Mesendoderm (in vitro differentiated cells): ENCODE measurements around the gene ATP6V1G3.
"Not testable (repeated sequence)": the region's sequence is repeated elsewhere in the genome, so short reads cannot be mapped to it uniquely, and the experiment has no call there.

Source experiments
- DNase-seq: peaks from one replicate; pipeline ENCODE4 v3.0.0; 2013
- H2AK5ac ChIP-seq: 2 replicates; pipeline ENCODE4 v1.6.1; 2013; ENCODE audit warnings: low read length, inconsistent platforms
- H2BK120ac ChIP-seq: 2 replicates; pipeline ENCODE4 v1.6.1; 2013; ENCODE audit warnings: low read depth, mild to moderate bottlenecking, low read length, moderate library complexity, mixed read lengths
- H2BK15ac ChIP-seq: replicated peaks from 2 replicates; pipeline ENCODE4 v1.6.1; 2013; ENCODE audit warnings: low read depth, mild to moderate bottlenecking, moderate library complexity
- H2BK5ac ChIP-seq: 2 replicates; pipeline ENCODE4 v1.6.1; 2013; ENCODE audit warnings: low read length, inconsistent platforms
- H3K18ac ChIP-seq: 2 replicates; pipeline ENCODE4 v1.6.1; 2013; ENCODE audit warnings: mild to moderate bottlenecking, low read length, mixed read lengths
- H3K23ac ChIP-seq: one replicate; pipeline ENCODE4 v1.6.1; 2013; ENCODE audit warnings: low read length
- H3K27ac ChIP-seq: 2 replicates; pipeline ENCODE4 v1.5.1; 2013; ENCODE audit warnings: low read depth, mild to moderate bottlenecking, inconsistent platforms, low read length, moderate library complexity
- H3K27me3 ChIP-seq: 2 replicates; pipeline ENCODE4 v1.6.1; 2013; ENCODE audit warnings: low read length, control low read depth, mild to moderate bottlenecking, inconsistent platforms; ENCODE audit not compliant: insufficient read depth, poor library complexity
- H3K36me3 ChIP-seq: 2 replicates; pipeline ENCODE4 v1.6.1; 2013; ENCODE audit warnings: low read length, inconsistent platforms; ENCODE audit not compliant: control insufficient read depth, insufficient read depth
- H3K4ac ChIP-seq: one replicate; pipeline ENCODE4 v1.6.1; 2013; ENCODE audit warnings: low read depth, mild to moderate bottlenecking, low read length, moderate library complexity
- H3K4me1 ChIP-seq: 2 replicates; pipeline ENCODE4 v1.6.1; 2013; ENCODE audit warnings: low read depth, low read length, inconsistent platforms; ENCODE audit not compliant: control insufficient read depth
- H3K4me2 ChIP-seq: 2 replicates; pipeline ENCODE4 v1.6.1; 2013; ENCODE audit warnings: low read length
- H3K4me3 ChIP-seq: 2 replicates; pipeline ENCODE4 v1.5.1; 2013; ENCODE audit warnings: mild to moderate bottlenecking, low read length
- H3K56ac ChIP-seq: one replicate; pipeline ENCODE4 v1.6.1; 2013; ENCODE audit warnings: low read length
- H3K79me1 ChIP-seq: 2 replicates; pipeline ENCODE4 v1.6.1; 2013; ENCODE audit warnings: low read length, inconsistent platforms
- H3K79me2 ChIP-seq: 2 replicates; pipeline ENCODE4 v1.6.1; 2013; ENCODE audit warnings: mild to moderate bottlenecking, low read length; ENCODE audit not compliant: control insufficient read depth, insufficient read depth
- H3K9ac ChIP-seq: 2 replicates; pipeline ENCODE4 v1.6.1; 2013; ENCODE audit warnings: low read length, inconsistent platforms
- H4K5ac ChIP-seq: one replicate; pipeline ENCODE4 v1.6.1; 2013; ENCODE audit warnings: low read length
- H4K8ac ChIP-seq: one replicate; pipeline ENCODE4 v1.6.1; 2013; ENCODE audit warnings: low read depth, mild to moderate bottlenecking, control low read depth, low read length, moderate library complexity
- WGBS: extraction: QIAGEN DNeasy Blood & Tissue Kit; methylation state at CpG from one replicate; pipeline ENCODE4 v1.1.7; 2013; ENCODE audit warnings: low lambda C conversion rate, missing lambda C conversion rate; ENCODE audit not compliant: insufficient coverage; ENCODE audit errors: extremely low coverage; 5-methylcytosine and 5-hydroxymethylcytosine counted together

The ATP6V1G3 gene

DNA sequence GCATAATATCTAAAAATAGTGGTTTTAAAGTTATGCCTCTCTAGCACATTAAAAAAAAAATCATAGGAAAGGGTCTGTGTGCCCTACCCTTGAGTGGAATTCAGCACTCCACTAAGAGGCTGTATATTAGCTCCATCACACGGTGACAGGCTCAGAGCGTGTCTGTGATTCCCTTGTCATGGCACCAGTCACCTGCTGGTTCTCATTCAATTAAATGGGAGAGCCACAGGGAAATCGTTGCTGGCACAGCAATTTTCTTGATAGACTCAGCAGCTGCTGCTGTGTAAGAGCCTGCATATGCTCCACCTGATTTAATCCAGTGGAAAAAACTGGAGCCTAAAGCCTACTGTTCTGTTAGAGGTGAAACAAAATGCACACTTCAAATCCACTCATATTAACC is 9.5 kb downstream of the ATP6V1G3 start:
- H3K4me2 ChIP-seq: no peak overlapping the region
- H4K5ac ChIP-seq: no peak overlapping the region
- H4K8ac ChIP-seq: no peak overlapping the region
- no peaks in the 10 kb centered on the region for H3K36me3 ChIP-seq
- no peak overlapping the region for H3K27ac ChIP-seq
- no peaks in the 10 kb centered on the region for H3K79me1 ChIP-seq
- H3K18ac ChIP-seq: no peak overlapping the region
- H3K4ac ChIP-seq: no peak overlapping the region
- no peak overlapping the region for H3K56ac ChIP-seq
- no peak overlapping the region for H2BK15ac ChIP-seq
- no peak overlapping the region for H2AK5ac ChIP-seq
- no peaks in the 10 kb centered on the region for H3K4me1 ChIP-seq
- no peak overlapping the region for H3K4me3 ChIP-seq
- no CpG with 5 or more reads among the region's 3 CpGs for WGBS
- H3K23ac ChIP-seq: no peak overlapping the region
- no peak for DNase-seq
- no peak overlapping the region for H2BK5ac ChIP-seq
- no peak overlapping the region for H3K9ac ChIP-seq
- H3K27me3 ChIP-seq: no peaks in the 10 kb centered on the region
- H2BK120ac ChIP-seq: no peak overlapping the region
- H3K79me2 ChIP-seq: no peaks in the 10 kb centered on the region

- Histone ChIP-seq H2BK120ac (no peak overlapping the region), H4K5ac (no peak overlapping the region), H3K4ac (no peak overlapping the region), H3K23ac (no peak overlapping the region), H3K18ac (no peak overlapping the region), H3K56ac (no peak overlapping the region), H3K9ac (no peak overlapping the region), H3K79me1 (no peaks in the 10 kb centered on the region), H3K4me2 (no peak overlapping the region), H2AK5ac (no peak overlapping the region), H3K79me2 (no peaks in the 10 kb centered on the region), H3K4me3 (no peak overlapping the region), H2BK5ac (no peak overlapping the region), H3K4me1 (no peaks in the 10 kb centered on the region), H3K36me3 (no peaks in the 10 kb centered on the region), H3K27ac (no peak overlapping the region), H3K27me3 (no peaks in the 10 kb centered on the region), H2BK15ac (no peak overlapping the region), H4K8ac (no peak overlapping the region)
- WGBS: 67% methylated on average over 1 of the region's 2 CpGs
- no peak for DNase-seq
Observed at GRCh38 chr1:198529414-198529813, 11.1 kb downstream of the ATP6V1G3 start.

- Histone ChIP-seq H3K23ac (no peak overlapping the region), H2AK5ac (no peak overlapping the region), H4K8ac (no peak overlapping the region), H3K56ac (no peak overlapping the region), H3K18ac (no peak overlapping the region), H3K27ac (no peak overlapping the region), H3K79me2 (no peaks in the 10 kb centered on the region), H3K4me3 (no peak overlapping the region), H2BK15ac (no peak overlapping the region), H3K4ac (no peak overlapping the region), H2BK5ac (no peak overlapping the region), H3K4me2 (no peak overlapping the region), H2BK120ac (no peak overlapping the region), H3K9ac (no peak overlapping the region), H3K36me3 (no peaks in the 10 kb centered on the region), H3K4me1 (no peaks in the 10 kb centered on the region), H3K79me1 (no peaks in the 10 kb centered on the region), H3K27me3 (no peaks in the 10 kb centered on the region), H4K5ac (no peak overlapping the region)
- no CpG with 5 or more reads among the region's 1 CpG for WGBS
- no peak for DNase-seq
Observed at GRCh38 chr1:198528364-198528763, 12.1 kb downstream of the ATP6V1G3 start.

- H3K27ac ChIP-seq: no peak overlapping the region
- H3K18ac ChIP-seq: no peak overlapping the region
- H3K36me3 ChIP-seq: no peaks in the 10 kb centered on the region
- H2BK5ac ChIP-seq: no peak overlapping the region
- WGBS: no CpG with 5 or more reads among the region's 2 CpGs
- H3K4me1 ChIP-seq: peaks cover 7% of the 10 kb centered on the region
- no peak overlapping the region for H3K23ac ChIP-seq
- H2AK5ac ChIP-seq: no peak overlapping the region
- no peak overlapping the region for H4K8ac ChIP-seq
- H3K79me1 ChIP-seq: no peaks in the 10 kb centered on the region
- no peak overlapping the region for H3K9ac ChIP-seq
- H3K79me2 ChIP-seq: no peaks in the 10 kb centered on the region
- DNase-seq: no peak
- H3K4me3 ChIP-seq: no peak overlapping the region
- H2BK15ac ChIP-seq: no peak overlapping the region
- H4K5ac ChIP-seq: no peak overlapping the region
- H3K4me2 ChIP-seq: no peak overlapping the region
- H2BK120ac ChIP-seq: no peak overlapping the region
- no peak overlapping the region for H3K4ac ChIP-seq
- H3K27me3 ChIP-seq: no peaks in the 10 kb centered on the region
- H3K56ac ChIP-seq: no peak overlapping the region
Observed at GRCh38 chr1:198524556-198524955, 15.9 kb downstream of the ATP6V1G3 start.

- not testable (repeated sequence) for H3K27me3 ChIP-seq, H4K8ac ChIP-seq, H3K9ac ChIP-seq, H3K56ac ChIP-seq, H3K23ac ChIP-seq, H3K4me2 ChIP-seq, H3K27ac ChIP-seq, H4K5ac ChIP-seq, H3K4ac ChIP-seq, H2BK120ac ChIP-seq, H3K79me1 ChIP-seq, H3K4me1 ChIP-seq, H3K36me3 ChIP-seq, H2AK5ac ChIP-seq, H2BK15ac ChIP-seq, H3K79me2 ChIP-seq, H2BK5ac ChIP-seq, H3K4me3 ChIP-seq, DNase-seq, H3K18ac ChIP-seq
- no CpG with 5 or more reads among the region's 10 CpGs for WGBS
Observed at GRCh38 chr1:198524127-198524526, 16.4 kb downstream of the ATP6V1G3 start.

- Histone ChIP-seq H3K27me3 (no peaks in the 10 kb centered on the region), H3K79me2 (no peaks in the 10 kb centered on the region), H3K27ac (no peak overlapping the region), H4K8ac (no peak overlapping the region), H3K79me1 (no peaks in the 10 kb centered on the region), H3K36me3 (no peaks in the 10 kb centered on the region), H3K9ac (no peak overlapping the region), H2AK5ac (no peak overlapping the region), H2BK15ac (no peak overlapping the region), H3K56ac (no peak overlapping the region), H3K4me1 (peaks cover 10% of the 10 kb centered on the region), H3K4me2 (no peak overlapping the region), H3K4ac (no peak overlapping the region), H3K18ac (no peak overlapping the region), H2BK120ac (no peak overlapping the region), H3K4me3 (no peak overlapping the region), H4K5ac (no peak overlapping the region), H3K23ac (no peak overlapping the region), H2BK5ac (no peak overlapping the region)
- no CpG with 5 or more reads among the region's 2 CpGs for WGBS
- no peak for DNase-seq
Observed at GRCh38 chr1:198523182-198523950, 17.1 kb downstream of the ATP6V1G3 start.
